HFFc6 (cell line): ENCODE data around the gene LATS1. TPM values are rescaled to one million over a fixed set of nuclear protein-coding genes. Genes with fewer than 3 reads are reported as not detected.

Source experiments
- DNase-seq: peaks from one replicate; pipeline ENCODE4 v3.0.0-alpha.2; 2018
- H3K27ac Mint-ChIP-seq: 2 replicates; pipeline ENCODE4 v1.8.0; 2020; ENCODE audit warnings: mild to moderate bottlenecking, mixed read lengths
- H3K27me3 Mint-ChIP-seq: 2 replicates; pipeline ENCODE4 v1.8.0; 2021; ENCODE audit warnings: mild to moderate bottlenecking, moderate library complexity, mixed read lengths; ENCODE audit not compliant: insufficient read depth
- H3K36me3 Mint-ChIP-seq: 2 replicates; pipeline ENCODE4 v1.8.0; 2021; ENCODE audit warnings: low read depth, mixed read lengths
- H3K4me1 Mint-ChIP-seq: 2 replicates; pipeline ENCODE4 v1.8.0; 2020; ENCODE audit warnings: low read depth, mixed read lengths
- H3K4me3 Mint-ChIP-seq: 2 replicates; pipeline ENCODE4 v1.8.0; 2020; ENCODE audit warnings: mild to moderate bottlenecking, moderate library complexity, mixed read lengths
- H3K9me3 Mint-ChIP-seq: 2 replicates; pipeline ENCODE4 v1.8.0; 2020; ENCODE audit warnings: mild to moderate bottlenecking, mixed read lengths
- CTCF ChIP-seq: fragments of 200-600 bp; sonication (generic); IDR thresholded peaks from 2 replicates; pipeline ENCODE4 v1.5.0; 2021; ENCODE audit warnings: antibody characterized with exemption, mild to moderate bottlenecking
- total RNA-seq, 6 experiments: library from RNA; stranded (reverse); fragmentation: NEBNext Ultra II Directional; extraction: Animal tissue kit (Norgen Biotek cat#: 25700); gene quantifications; 2 replicates in 1 of 6; 3 replicates in 5 of 6; pipeline ENCODE4 v1.2.3, GENCODE V29; 2021

LATS1 gene
- total RNA-seq, 6 experiments from 2014 or later, result 17.8 to 22.2 (median 20.1) TPM

GRCh38 chr6:149714442-149714841 lies 3.5 kb downstream of the LATS1 start:
- H3K9me3 Mint-ChIP-seq, result no peaks in the 10 kb centered on the region
- no peak overlapping the region for H3K4me3 Mint-ChIP-seq
- peaks cover 33% of the 10 kb centered on the region for H3K4me1 Mint-ChIP-seq

GRCh38 chr6:149711711-149712110 lies 6.2 kb downstream of the LATS1 start:
- peaks cover 40% of the 10 kb centered on the region for H3K4me1 Mint-ChIP-seq
- H3K4me3 Mint-ChIP-seq, result no peak overlapping the region
- no peaks in the 10 kb centered on the region; the same call in 1 of the 2 replicates for H3K27me3 Mint-ChIP-seq
- no peak for DNase-seq
- no peak overlapping the region for H3K27ac Mint-ChIP-seq
- no peak for TF ChIP-seq CTCF
- H3K9me3 Mint-ChIP-seq, result no peaks in the 10 kb centered on the region
- peaks cover 6% of the 10 kb centered on the region for H3K36me3 Mint-ChIP-seq

More at GRCh38 chr6:149714442-149714841, 3.5 kb downstream of the LATS1 start:
- TF ChIP-seq CTCF, result no peak
- Mint-ChIP-seq H3K27me3 (peaks cover 2% of the 10 kb centered on the region), H3K27ac (no peak overlapping the region), H3K36me3 (peaks cover 10% of the 10 kb centered on the region)
- no peak for DNase-seq

- peaks cover 42% of the 10 kb centered on the region for H3K4me1 Mint-ChIP-seq
- H3K27me3 Mint-ChIP-seq, result no peaks in the 10 kb centered on the region; the same call in 1 of the 2 replicates
- H3K9me3 Mint-ChIP-seq, result no peaks in the 10 kb centered on the region
- peak overlapping the region; percentile 78 for H3K27ac Mint-ChIP-seq
- DNase-seq, result peak; percentile 16
- peak overlapping the region; percentile 60 for H3K4me3 Mint-ChIP-seq
- no peak for TF ChIP-seq CTCF
- no peaks in the 10 kb centered on the region; the same call in 1 of the 2 replicates for H3K36me3 Mint-ChIP-seq
These were observed 16.2 kb downstream of the LATS1 start for GRCh38 chr6:149701714-149702113.

GRCh38 chr6:149699150-149699549 lies 18.8 kb downstream of the LATS1 start:
- peaks cover 26% of the 10 kb centered on the region for H3K4me1 Mint-ChIP-seq
- TF ChIP-seq CTCF, result no peak
- H3K27ac Mint-ChIP-seq, result no peak overlapping the region
- H3K27me3 Mint-ChIP-seq, result no peaks in the 10 kb centered on the region; the same call in 1 of the 2 replicates
- H3K9me3 Mint-ChIP-seq, result no peaks in the 10 kb centered on the region
- no peaks in the 10 kb centered on the region for H3K36me3 Mint-ChIP-seq
- no peak overlapping the region for H3K4me3 Mint-ChIP-seq
- DNase-seq, result no peak

- no peaks in the 10 kb centered on the region for H3K36me3 Mint-ChIP-seq
- no peaks in the 10 kb centered on the region for H3K9me3 Mint-ChIP-seq
- no peak overlapping the region for H3K4me3 Mint-ChIP-seq
- H3K27ac Mint-ChIP-seq, result no peak overlapping the region
- no peak for DNase-seq
- no peaks in the 10 kb centered on the region; the same call in 1 of the 2 replicates for H3K27me3 Mint-ChIP-seq
- H3K4me1 Mint-ChIP-seq, result peaks cover 26% of the 10 kb centered on the region
- no peak for TF ChIP-seq CTCF
These were observed 19.7 kb downstream of the LATS1 start for GRCh38 chr6:149698175-149698574.

- Mint-ChIP-seq H3K4me1 (peaks cover 22% of the 10 kb centered on the region), H3K36me3 (peaks cover 6% of the 10 kb centered on the region; the same call in 1 of the 2 replicates), H3K27ac (peak overlapping the region; percentile 78), H3K27me3 (no peaks in the 10 kb centered on the region; the same call in 1 of the 2 replicates), H3K9me3 (no peaks in the 10 kb centered on the region), H3K4me3 (no peak overlapping the region)
- DNase-seq, result peak; percentile 78
- no peak for TF ChIP-seq CTCF
These were observed 21.0 kb downstream of the LATS1 start for GRCh38 chr6:149696901-149697300.
